GM21786 (cell line): ENCODE results near the gene LINGO1.

Experiments
- ATAC-seq: cut with Tn5 transposase; IDR thresholded peaks from one replicate; pipeline ENCODE4 v1.9.1; 2021; ENCODE audit not compliant: unreplicated experiment

The LINGO1 gene

DNA sequence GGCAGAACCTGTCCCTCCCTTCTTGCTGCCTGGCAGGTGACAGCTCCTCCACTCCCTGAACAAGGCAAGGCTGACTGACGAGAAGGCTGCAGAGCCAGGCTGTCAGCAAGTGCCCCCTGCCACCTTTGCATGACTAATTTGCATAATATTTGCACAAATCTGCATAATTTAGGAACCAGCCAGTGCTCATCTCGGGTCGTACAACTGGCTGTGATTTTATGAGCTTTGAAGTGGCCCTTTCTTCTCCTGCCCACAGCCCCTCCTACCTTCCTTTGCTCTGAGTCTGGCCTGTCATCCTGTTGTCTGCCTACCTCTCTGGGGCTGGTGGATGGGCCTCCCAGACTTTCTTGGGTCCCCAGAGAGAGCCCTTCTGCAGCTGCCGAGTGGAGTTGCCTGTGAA, 58.9 kb downstream of the LINGO1 start:
- no peak for ATAC-seq

DNA sequence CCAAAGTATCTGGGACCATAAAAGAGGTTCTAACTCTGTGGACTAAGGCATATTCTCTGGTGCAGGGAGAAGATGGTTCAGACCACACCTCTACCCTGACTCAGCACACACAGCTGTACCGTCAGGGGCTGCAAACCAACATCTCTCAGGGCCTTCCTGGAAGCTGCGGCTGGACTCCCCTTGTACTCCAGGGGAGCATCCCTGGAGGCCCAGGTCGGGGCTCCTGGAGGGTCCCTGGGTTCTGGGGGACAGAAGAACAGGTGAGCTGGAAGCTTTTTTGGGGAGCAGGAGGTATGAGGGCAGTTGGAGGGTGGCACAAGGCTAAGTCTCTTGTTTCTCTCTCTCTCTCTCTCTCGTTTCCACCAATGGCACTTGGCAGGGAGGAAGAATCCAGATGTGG, 60.5 kb downstream of the LINGO1 start:
- ATAC-seq: no peak

DNA sequence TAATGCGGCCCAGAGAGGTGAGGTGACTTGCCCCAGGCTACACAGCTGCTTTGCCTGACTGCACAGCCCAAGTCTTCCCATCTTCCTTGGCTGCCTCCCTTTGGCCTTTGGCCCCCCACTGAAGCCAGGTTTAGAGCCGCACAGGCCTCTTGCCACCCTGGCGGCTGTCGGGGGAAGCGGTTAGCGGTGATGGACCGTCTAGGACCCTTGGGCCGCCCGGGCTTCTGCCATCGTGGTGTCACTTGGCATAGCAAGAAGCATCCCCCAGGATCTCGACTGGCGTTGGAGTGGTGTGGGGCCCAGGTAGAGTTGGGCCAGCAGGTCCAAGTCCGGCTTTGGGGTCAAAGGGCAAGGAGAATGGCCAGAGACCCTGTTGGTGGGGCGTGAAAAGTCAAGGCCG, 61.0 kb downstream of the LINGO1 start:
- ATAC-seq: no peak

DNA sequence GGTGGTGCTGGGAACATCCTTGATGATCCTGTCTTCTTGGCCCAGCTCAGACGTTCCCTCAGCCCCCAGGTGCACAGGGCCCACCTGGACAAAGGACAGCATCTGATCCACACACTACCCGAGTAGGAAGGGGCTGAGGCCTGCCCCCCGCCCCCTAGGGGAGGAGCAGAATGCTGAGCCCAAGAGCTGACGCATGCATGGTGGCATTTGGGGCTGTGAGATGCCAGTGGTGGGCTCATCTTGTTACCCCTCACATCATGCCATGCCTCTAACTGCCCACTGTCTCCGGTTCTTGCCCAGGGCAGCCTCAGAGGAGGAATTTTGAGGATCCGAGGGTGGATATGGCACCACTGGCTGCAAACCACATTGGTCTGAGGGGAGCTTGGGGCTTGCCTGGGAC, 61.5 kb downstream of the LINGO1 start:
- ATAC-seq: no peak

DNA sequence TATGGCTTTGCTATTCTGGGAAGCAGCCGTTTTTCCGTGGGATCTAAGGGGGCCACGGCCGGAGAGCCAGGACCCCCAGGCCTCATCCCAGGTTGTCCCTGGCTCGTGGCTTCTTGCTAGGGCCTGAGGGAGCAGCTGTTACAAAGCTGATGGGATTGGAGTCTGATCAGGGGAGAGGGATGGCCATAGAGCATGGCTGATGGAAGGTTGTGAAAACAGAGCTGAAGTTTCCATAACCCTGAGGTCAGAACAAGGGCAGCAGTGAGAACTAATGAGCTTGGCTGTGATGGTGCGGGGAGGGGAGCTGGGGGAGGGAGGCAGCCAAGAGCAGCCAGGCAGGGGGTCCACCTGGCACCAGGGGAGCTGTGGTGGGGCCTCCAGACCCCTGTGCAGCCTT, 63.0 kb downstream of the LINGO1 start:
- ATAC-seq: no peak

DNA sequence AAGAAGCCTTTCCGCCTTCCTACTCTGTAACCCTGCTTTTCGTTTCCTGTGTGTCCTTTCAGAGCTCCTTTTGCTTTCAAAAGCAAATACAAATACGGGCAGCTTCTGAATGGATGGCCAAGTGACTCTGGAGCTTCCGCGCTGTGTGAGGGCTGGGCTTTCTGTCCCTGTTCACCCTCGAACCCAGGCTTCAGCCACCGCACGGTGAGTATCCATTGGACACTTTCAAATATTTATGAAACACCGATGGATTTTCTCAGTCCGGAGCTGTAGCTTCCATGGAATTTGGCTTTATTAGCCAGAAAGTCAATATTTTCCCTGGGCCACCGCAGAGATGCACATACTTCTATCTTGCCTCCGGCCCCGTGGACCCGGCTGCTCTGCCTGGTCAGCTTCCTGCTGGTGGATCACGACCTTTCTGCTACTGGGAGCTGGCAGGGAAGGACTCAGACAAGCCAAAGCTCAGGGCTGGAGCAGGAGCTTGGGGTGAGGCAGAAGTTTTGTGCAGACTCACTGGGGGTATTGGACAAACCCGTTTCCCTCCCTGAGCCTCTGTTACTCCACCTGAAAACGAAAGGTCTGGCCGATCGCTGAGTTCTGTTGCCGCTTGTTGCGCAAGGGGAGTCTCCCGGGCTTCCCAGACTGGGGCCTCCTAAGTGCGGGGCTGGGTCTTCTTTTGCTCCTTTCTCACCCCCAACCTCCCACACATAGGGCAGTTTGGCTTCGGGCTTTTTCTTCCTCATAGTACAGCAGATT, 63.6 kb downstream of the LINGO1 start:
- no peak for ATAC-seq

DNA sequence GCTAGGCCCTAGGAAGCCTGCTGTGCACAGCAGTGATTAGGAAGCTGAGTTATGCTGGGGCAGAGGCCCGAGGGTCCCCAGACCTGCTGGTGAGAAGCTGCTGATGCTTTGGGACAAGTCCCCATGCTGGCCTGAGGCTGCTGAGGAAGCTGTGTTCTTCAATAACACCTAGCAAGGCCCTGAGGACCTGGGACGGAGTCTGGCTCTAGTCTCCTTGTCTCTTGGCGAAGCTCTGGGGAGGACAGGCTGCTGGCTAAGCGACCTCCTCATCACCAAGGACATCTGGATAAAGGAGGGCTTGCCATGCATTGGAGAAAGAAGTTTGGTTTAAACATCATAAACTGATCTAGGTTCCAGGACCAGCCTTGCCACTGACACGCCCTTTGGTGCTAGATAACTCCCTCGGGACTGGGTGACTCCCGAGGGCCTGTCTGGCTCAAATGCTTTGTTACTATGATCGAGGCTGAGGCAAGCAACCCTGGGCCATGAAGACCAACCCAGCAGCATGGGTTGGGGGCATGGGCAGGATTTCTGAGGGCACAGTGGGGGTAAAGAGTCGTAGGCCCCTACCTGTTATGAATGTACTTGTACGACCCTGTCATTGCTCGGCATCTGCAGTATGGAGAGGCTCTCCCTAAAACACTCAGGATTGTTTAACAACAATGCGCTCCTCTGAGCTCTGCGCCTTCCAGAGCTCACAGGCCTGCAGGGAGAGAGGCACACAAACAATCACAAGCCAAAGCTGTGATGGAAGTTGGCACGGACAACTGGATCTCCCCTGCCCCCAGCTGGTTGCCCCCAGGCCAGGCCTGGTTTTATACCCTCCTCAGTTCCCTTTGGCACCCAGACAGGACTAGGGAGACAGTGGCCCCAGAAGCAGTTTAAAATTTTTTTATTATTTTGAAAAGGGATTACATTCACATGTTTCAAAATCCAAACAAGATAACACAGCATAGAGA, 64.4 kb downstream of the LINGO1 start:
- no peak for ATAC-seq

DNA sequence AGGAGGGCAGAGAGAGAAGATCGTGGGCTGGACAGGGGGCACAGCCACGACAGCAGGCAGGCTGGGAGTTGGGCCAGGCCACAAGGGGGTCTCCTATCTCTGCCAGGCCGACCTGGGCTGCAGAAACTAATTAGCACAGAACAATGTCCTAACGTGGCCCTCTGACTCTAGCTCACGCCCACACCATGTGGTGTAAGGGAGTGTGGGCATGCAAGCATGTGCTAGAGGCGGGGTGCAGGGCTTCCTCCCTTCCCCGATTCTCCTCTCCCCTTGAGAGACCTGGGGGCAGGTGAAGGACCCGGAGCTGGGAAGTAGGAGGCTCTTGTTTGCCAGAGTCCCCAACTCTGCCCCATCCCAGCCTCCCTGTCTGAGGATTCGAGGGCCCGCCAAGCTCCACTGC, 65.5 kb downstream of the LINGO1 start:
- ATAC-seq: no peak

DNA sequence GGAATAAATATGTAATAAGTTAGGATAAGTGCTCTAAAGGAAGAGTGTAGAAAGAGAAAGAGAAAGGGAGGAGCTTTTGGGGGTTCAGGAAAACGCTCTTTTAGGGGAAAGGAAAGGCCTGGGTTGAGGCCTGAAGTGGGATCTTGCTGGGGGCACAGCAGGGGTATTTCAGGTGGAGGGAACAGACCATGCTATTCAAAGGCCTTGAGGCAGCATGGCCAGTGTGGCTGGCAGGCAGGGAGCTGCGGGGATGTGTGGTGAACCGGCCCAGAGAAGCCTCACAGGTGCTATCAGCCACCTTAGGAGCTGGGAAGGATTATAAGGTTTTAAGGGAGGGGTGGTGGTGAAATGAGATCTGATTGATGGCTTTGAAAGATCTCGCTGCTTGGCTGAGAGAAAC, 66.6 kb downstream of the LINGO1 start:
- no peak for ATAC-seq

DNA sequence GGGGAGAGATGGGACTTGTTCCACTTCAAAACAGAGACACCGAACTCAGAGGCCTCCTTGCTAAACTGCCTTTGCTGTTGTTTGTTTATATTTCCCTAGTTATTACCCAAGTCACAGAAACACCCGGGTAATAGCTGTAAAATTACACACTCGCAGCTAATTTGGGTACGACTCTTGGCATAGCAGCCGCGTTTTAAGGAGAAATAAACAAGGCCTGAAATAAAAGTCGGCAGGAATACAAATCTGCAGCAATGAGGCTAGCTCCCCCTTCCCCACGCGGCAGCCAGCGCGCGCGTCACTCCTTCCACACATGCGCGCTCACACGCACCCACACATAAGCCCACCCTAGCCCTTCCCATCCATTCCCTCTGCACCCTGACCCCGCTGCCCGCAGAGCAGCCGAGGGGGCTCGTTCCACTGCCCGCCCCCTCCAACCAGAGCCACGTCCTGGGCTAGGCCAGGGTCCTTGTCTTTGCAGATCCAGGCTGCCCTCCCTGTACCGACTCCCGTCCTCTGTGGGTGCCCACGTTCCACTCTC, 67.3 kb downstream of the LINGO1 start:
- no peak for ATAC-seq

DNA sequence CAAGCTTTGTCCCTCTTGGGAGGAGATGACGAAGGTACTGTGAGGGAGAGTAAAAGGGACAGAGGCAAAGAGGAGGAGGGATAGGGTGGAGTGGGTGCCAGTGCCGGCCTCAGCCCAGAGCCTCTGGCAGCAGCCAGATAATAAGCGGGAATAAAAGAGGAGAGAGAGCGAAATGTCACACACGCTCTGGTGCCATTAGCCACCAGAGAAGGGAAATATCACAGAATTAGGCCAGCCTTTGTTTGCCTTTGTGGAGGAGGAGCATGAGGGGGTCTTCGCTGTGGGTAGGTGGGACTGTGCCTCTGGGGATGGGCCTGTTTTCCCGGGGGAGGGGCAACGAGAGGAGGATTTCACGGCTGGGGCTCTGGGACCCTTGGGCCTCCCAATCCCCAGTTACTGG, 67.8 kb downstream of the LINGO1 start:
- no peak for ATAC-seq

DNA sequence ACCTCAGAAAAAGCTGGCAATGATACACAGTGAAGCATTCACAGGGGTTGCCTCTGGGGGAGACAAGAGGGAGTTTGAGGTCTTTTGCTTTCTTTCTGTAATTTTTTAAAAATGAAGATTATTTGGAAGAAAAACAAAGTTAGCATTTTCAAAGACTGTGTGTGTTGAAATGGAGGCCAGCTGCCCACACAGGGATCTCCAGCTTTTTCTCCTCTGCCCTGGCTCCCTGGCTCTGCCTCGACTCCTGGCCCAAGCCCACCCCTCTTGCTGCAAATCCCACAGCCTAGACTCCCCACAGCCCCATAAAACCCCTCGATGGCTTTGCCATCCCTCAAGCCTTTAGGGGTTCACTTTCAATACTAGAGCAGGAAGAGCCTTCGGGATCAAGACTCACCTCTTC, 68.4 kb downstream of the LINGO1 start:
- no peak for ATAC-seq

DNA sequence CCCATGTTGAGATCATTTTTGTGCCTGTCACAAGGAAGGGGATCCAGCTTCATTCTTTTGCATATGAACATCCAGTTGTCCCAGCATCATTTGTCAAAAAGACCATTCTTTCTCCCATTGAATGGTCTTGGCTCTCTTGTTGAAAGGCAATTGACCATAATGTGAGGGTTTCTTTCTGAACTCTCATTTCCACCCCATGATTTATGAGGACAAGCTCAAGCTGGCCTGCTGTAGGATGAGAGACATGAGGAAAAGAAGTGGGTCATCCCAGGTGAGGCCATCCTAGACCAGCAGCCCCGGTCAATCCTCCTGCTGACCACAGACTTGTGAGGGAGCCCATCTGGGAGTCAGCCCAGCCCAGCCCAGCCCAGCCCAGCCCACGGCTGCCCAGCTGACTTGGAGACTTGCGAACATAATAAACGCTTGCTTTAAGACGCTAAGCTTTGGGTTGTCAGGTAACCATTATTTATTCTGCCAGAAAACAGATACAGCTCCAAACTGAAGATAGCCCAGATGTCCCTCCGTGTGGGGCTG, 69.0 kb downstream of the LINGO1 start:
- no peak for ATAC-seq
